PC-9 (cell line): Measurements from ENCODE around the gene EDA. TPM values are rescaled to one million over a fixed set of nuclear protein-coding genes. Genes with fewer than 3 reads are reported as not detected.
"Not testable (repeated sequence)": the region's sequence is repeated elsewhere in the genome, so short reads cannot be mapped to it uniquely, and the experiment has no call there.

ENCODE experiments used
- BruUV-seq: library from RNA; stranded (reverse); fragments of 400-500 nt; replicated peaks from 2 replicates; lab custom pipeline; 2021; lab: Mats Ljungman, UMichigan
- CTCF ChIA-PET: fragments of 300-600 bp; sonication (Branson Sonifier 250); formaldehyde crosslinking; loops from one replicate; lab custom pipeline; 2022; ENCODE audit warnings: antibody characterized with exemption; lab: Charles Lee
- POLR2A ChIA-PET: fragments of 300-600 bp; sonication (Branson Sonifier 250); formaldehyde crosslinking; loops from one replicate; lab custom pipeline; 2022; ENCODE audit warnings: antibody characterized with exemption; ENCODE audit not compliant: unreplicated experiment; lab: Charles Lee
- DNase-seq, 2 experiments: peaks; one replicate each; pipeline versions ENCODE4 v3.0.0 to v3.0.0-alpha.2; 2015 to 2022; ENCODE audit warnings: mixed read lengths in 1 of 2
- H2AFZ ChIP-seq: fragments of 200-600 bp; sonication (generic); 2 replicates; pipeline ENCODE4 v1.8.1; 2017; ENCODE audit warnings: antibody characterized with exemption
- H3F3A ChIP-seq: fragments of 200-600 bp; sonication (generic); 2 replicates; pipeline ENCODE4 v1.8.1; 2017; ENCODE audit warnings: antibody characterized with exemption, mild to moderate bottlenecking, low read depth; ENCODE audit not compliant: insufficient read depth
- H3K27ac ChIP-seq: fragments of 200-600 bp; sonication (generic); 2 replicates; pipeline ENCODE4 v1.6.1; 2016; ENCODE audit warnings: mixed run types
- H3K27me3 ChIP-seq: fragments of 200-600 bp; sonication (generic); 2 replicates; pipeline ENCODE4 v1.6.1; 2016; ENCODE audit warnings: low read depth, mixed run types; ENCODE audit not compliant: insufficient read depth
- H3K36me3 ChIP-seq: fragments of 200-600 bp; sonication (generic); 2 replicates; pipeline ENCODE4 v1.6.1; 2016; ENCODE audit warnings: low read depth, mixed run types
- H3K4me1 ChIP-seq: fragments of 200-600 bp; sonication (generic); replicated peaks from 2 replicates; pipeline ENCODE4 v1.6.1; 2016; ENCODE audit warnings: mixed run types; ENCODE audit not compliant: insufficient read depth
- H3K4me2 ChIP-seq: fragments of 200-600 bp; sonication (generic); 2 replicates; pipeline ENCODE4 v1.6.1; 2017; ENCODE audit warnings: mixed run types
- H3K4me3 ChIP-seq: fragments of 200-600 bp; sonication (generic); 2 replicates; pipeline ENCODE4 v1.6.1; 2016; ENCODE audit warnings: mixed run types
- H3K79me2 ChIP-seq: fragments of 200-600 bp; sonication (generic); 2 replicates; pipeline ENCODE4 v1.6.1; 2017; ENCODE audit warnings: low read depth, mixed run types
- H3K9me2 ChIP-seq: fragments of 200-600 bp; sonication (generic); 2 replicates; pipeline ENCODE4 v1.8.1; 2017; ENCODE audit warnings: mild to moderate bottlenecking; ENCODE audit not compliant: insufficient read depth
- H3K9me3 ChIP-seq: fragments of 200-600 bp; sonication (generic); 2 replicates; pipeline ENCODE4 v1.8.1; 2016; ENCODE audit warnings: low read depth; ENCODE audit not compliant: insufficient read depth
- H4K20me1 ChIP-seq: fragments of 200-600 bp; sonication (generic); 2 replicates; pipeline ENCODE4 v1.8.1; 2017; ENCODE audit not compliant: insufficient read depth
- CTCF ChIP-seq: fragments of 200-600 bp; sonication (generic); conservative IDR thresholded peaks from 2 replicates; pipeline ENCODE4 v1.6.1; 2017; ENCODE audit warnings: mixed run types, antibody characterized with exemption, mild to moderate bottlenecking, moderate library complexity
- EZH2 ChIP-seq: fragments of 200-600 bp; sonication (generic); IDR thresholded peaks from 2 replicates; pipeline ENCODE4 v1.8.0; 2017; ENCODE audit warnings: antibody characterized with exemption, low read depth
- intact Hi-C: fragments of 100-400 bp; cut with micrococcal nuclease; formaldehyde crosslinking; loops from one replicate; pipeline ENCODE4 v1.10.0; 2022; ENCODE audit not compliant: unreplicated experiment
- total RNA-seq: library from RNA; stranded (reverse); gene quantifications from 2 replicates; pipeline ENCODE4 v1.2.3, GENCODE V29; 2021

EDA gene
- total RNA-seq, 1 experiment from 2014 or later: not detected

GRCh38 chrX:69844636-69845035 is 228.7 kb downstream of the EDA start:
- no peaks in the 10 kb centered on the region for H3K4me1 ChIP-seq
- H3K4me3 ChIP-seq: no peak overlapping the region
- H3K27ac ChIP-seq: no peak overlapping the region
- BruUV-seq: no TSS peak
- TF ChIP-seq CTCF (no peak), EZH2 (no peak)
- H3K36me3 ChIP-seq: no peaks in the 10 kb centered on the region
- intact Hi-C loops: no loop called here
- no peaks in the 10 kb centered on the region for H3K9me2 ChIP-seq
- DNase-seq: no peak
- POLR2A ChIA-PET: no interaction called here
- H4K20me1 ChIP-seq: no peaks in the 10 kb centered on the region
- no peaks in the 10 kb centered on the region for H3K79me2 ChIP-seq
- H3K27me3 ChIP-seq: no peaks in the 10 kb centered on the region
- no peaks in the 10 kb centered on the region for H3K9me3 ChIP-seq
- no peaks in the 10 kb centered on the region for H3F3A ChIP-seq
- no peak overlapping the region for H3K4me2 ChIP-seq
- no peak overlapping the region for H2AFZ ChIP-seq
- CTCF ChIA-PET: no interaction called here

- H3K27ac ChIP-seq, DNase-seq, H3K36me3 ChIP-seq, H3K79me2 ChIP-seq, intact Hi-C loops, H3K4me3 ChIP-seq, H3K9me3 ChIP-seq, H3K9me2 ChIP-seq, H3K27me3 ChIP-seq, H3K4me2 ChIP-seq, H2AFZ ChIP-seq, H3K4me1 ChIP-seq, BruUV-seq, H4K20me1 ChIP-seq, POLR2A ChIA-PET, H3F3A ChIP-seq: not testable (repeated sequence)
- CTCF ChIA-PET: interaction anchor here (0.7 kb wide), 1 partner anchor 16 kb away, joined by 3 read pairs; no protein-coding TSS in a partner anchor
Observed at GRCh38 chrX:69859999-69860398, 244.1 kb downstream of the EDA start.

- Histone ChIP-seq H3K36me3 (no peaks in the 10 kb centered on the region), H3K9me3 (no peaks in the 10 kb centered on the region), H2AFZ (no peak overlapping the region), H3K4me2 (no peak overlapping the region), H4K20me1 (no peaks in the 10 kb centered on the region), H3F3A (no peaks in the 10 kb centered on the region), H3K79me2 (no peaks in the 10 kb centered on the region), H3K27me3 (no peaks in the 10 kb centered on the region), H3K4me1 (no peaks in the 10 kb centered on the region), H3K27ac (no peak overlapping the region), H3K9me2 (no peaks in the 10 kb centered on the region), H3K4me3 (no peak overlapping the region)
- CTCF ChIA-PET: no interaction called here
- DNase-seq: no peak
- no TSS peak for BruUV-seq
- no peak for TF ChIP-seq CTCF
- no peak for TF ChIP-seq EZH2
- POLR2A ChIA-PET: no interaction called here
- intact Hi-C loops: no loop called here
Observed at GRCh38 chrX:69876221-69876620, 260.3 kb downstream of the EDA start.

- H3K79me2 ChIP-seq: no peaks in the 10 kb centered on the region
- no TSS peak for BruUV-seq
Observed at GRCh38 chrX:69884210-69884609, 268.3 kb downstream of the EDA start.

More at GRCh38 chrX:69884210-69884609, 268.3 kb downstream of the EDA start:
- DNase-seq: no peak
- Histone ChIP-seq H3K27me3 (no peaks in the 10 kb centered on the region), H2AFZ (no peak overlapping the region), H3K4me1 (no peaks in the 10 kb centered on the region), H3K4me2 (no peak overlapping the region), H3F3A (no peaks in the 10 kb centered on the region), H4K20me1 (no peaks in the 10 kb centered on the region), H3K9me2 (no peaks in the 10 kb centered on the region), H3K4me3 (no peak overlapping the region), H3K9me3 (no peaks in the 10 kb centered on the region), H3K27ac (no peak overlapping the region), H3K36me3 (no peaks in the 10 kb centered on the region)
- no peak for TF ChIP-seq CTCF
- no peak for TF ChIP-seq EZH2
- POLR2A ChIA-PET: no interaction called here
- CTCF ChIA-PET: no interaction called here
- intact Hi-C loops: no loop called here
